WI38 (cell line): ENCODE measurements around the gene DCTPP1.
A peak's percentile ranks its signal among the peaks of the same experiment; 100 is the strongest.
"Not testable (repeated sequence)": the region's sequence is repeated elsewhere in the genome, so short reads cannot be mapped to it uniquely, and the experiment has no call there.

Experiments
- H3K4me3 ChIP-seq: 2 replicates; pipeline ENCODE4 v1.5.1; 2011; ENCODE audit warnings: low read depth, mild to moderate bottlenecking, control low read depth, low read length
- CTCF ChIP-seq: IDR thresholded peaks from 2 replicates; pipeline ENCODE4 v1.5.1; 2012; ENCODE audit warnings: low read depth, mild to moderate bottlenecking, control low read depth, low read length

Gene DCTPP1

GRCh38 chr16:30429678-30430427 lies at the start of gene DCTPP1:
DCTPP1 (minus strand) TSS chr16:30430030; CDS start chr16:30429980, 50 bp downstream.
- peak within 1 kb of the TSS; percentile 79 for H3K4me3 ChIP-seq
- TF ChIP-seq CTCF, result peak; percentile 19; the same call in 1 of the 2 replicates

GRCh38 chr16:30478766-30479478 lies 49.1 kb upstream of the DCTPP1 start:
- no peak for TF ChIP-seq CTCF
- no peak overlapping the region for H3K4me3 ChIP-seq

GRCh38 chr16:30477773-30478172 lies 47.9 kb upstream of the DCTPP1 start:
- not testable (repeated sequence) for H3K4me3 ChIP-seq

- no peak for TF ChIP-seq CTCF
- H3K4me3 ChIP-seq, result no peak overlapping the region
Observed at GRCh38 chr16:30476991-30477390, 47.2 kb upstream of the DCTPP1 start.

- TF ChIP-seq CTCF, result no peak
- no peak overlapping the region for H3K4me3 ChIP-seq
Observed at GRCh38 chr16:30474684-30475083, 44.9 kb upstream of the DCTPP1 start.

- no peak overlapping the region for H3K4me3 ChIP-seq
- no peak for TF ChIP-seq CTCF
Observed at GRCh38 chr16:30474074-30474452, 44.2 kb upstream of the DCTPP1 start.

- no peak overlapping the region for H3K4me3 ChIP-seq
- TF ChIP-seq CTCF, result no peak
Observed at GRCh38 chr16:30473231-30474073, 43.6 kb upstream of the DCTPP1 start.
